GM19238 (cell line): Measurements from ENCODE around the gene TLX3.
"Not testable (repeated sequence)": the region's sequence is repeated elsewhere in the genome, so short reads cannot be mapped to it uniquely, and the experiment has no call there.

Experiments
- DNase-seq: peaks from one replicate; pipeline ENCODE4 v3.0.0; 2011; ENCODE audit warnings: low spot score; ENCODE audit not compliant: insufficient read length

Gene TLX3

GRCh38 chr5:171308453-171309275, at the start of gene TLX3:
TSS of gene TLX3 (plus strand) at chr5:171309248. CDS start at chr5:171309366, 118 bp downstream.
- no peak for DNase-seq

GRCh38 chr5:171261361-171261760, 47.7 kb upstream of the TLX3 start:
- DNase-seq = no peak

DNA sequence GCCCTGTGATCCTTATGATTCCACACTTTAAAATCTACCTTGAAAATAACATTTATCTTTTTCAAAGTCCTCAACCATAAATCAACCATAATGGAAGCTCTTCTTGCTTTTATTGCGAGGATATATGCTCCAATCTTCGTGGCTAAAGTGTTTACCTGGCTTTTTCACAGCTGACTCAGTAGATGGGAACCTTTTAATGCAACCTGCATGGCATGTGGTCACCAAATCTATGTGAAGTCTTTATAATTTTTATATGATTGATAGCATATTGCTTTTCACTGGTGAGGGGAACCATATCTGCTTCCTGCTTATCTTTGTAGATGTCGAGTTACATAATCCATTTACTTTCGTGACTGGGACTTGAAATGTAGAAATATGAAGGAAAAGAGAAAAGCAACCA, 47.1 kb upstream of the TLX3 start:
- no peak for DNase-seq

DNA sequence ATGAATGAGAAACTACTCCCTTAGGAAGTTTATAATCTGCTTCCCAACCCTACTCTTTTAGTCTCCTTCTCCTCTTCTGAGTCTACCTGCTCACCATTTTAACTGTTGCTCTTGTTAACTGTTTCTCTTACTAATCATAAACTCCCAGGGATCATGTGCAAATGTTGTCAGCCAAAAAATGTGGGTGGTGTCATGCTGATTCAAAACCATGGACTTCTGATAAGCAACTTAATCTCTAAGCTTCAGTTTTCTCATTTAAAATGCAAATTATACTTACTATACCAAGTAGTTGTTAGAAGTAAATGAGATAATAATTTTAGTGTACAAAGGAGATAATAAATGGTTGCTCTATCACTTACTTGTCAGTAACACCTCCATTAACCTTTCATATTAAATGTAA, 45.9 kb upstream of the TLX3 start:
- no peak for DNase-seq

GRCh38 chr5:171264843-171265242, 44.2 kb upstream of the TLX3 start:
- no peak for DNase-seq

- DNase-seq = no peak
Observed at GRCh38 chr5:171268700-171269620, 40.1 kb upstream of the TLX3 start.

DNA sequence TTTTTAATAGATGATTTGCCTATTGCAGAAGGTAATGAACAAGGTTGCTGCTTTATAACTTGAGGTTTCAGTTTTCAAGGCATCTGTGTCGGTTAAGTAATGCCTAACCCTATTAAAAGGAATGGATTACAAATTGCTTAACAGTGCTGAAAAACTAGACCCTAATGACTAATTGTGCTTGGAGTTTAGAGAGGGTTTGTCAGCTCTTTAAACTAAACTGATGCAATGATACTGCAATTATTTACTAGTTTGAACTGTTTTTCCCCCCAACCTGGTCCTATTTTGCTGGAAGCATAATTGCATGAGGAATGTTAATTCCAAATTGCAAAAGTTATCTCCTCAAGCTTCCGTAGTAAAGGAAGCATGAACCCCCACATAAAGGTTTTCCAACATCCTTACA, 39.3 kb upstream of the TLX3 start:
- no peak for DNase-seq

DNA sequence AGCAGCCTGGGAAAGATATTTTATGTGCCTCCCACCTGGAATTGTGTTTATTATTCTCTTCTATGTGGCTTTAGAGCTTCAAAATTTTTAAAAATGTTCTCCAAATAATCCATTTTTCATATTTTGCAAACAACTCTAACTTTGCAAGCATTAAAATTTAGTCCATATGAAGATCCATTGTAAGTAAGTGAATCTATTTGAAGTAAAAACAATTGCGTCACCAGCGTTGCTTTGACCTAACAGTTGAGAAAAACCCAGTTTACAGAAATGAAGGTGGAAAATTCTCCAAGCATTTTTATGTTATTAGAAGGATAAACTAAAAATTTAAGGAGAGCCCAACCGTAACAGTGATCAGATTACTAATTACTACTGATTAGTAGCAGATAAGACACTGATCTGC, 38.9 kb upstream of the TLX3 start:
- no peak for DNase-seq

DNA sequence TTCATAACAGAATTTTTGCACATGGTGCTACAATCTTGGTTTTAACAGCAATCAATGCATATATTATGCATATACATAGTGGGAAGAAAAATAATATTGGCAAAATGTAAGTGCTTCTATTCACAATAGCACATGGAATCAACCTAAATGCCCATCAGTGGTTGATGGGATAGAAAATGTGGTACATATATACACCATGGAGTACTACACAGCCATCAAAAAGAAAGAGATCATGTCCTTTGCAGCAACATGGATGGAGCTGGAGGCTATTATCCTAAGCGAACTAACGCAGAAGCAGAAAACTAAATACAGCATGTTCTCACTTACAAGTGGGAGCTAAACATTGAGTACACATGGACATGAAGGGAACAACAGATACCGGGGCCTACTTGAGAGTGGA, 37.2 kb upstream of the TLX3 start:
- DNase-seq = no peak

GRCh38 chr5:171272996-171273970, 35.8 kb upstream of the TLX3 start:
- DNase-seq = no peak

DNA sequence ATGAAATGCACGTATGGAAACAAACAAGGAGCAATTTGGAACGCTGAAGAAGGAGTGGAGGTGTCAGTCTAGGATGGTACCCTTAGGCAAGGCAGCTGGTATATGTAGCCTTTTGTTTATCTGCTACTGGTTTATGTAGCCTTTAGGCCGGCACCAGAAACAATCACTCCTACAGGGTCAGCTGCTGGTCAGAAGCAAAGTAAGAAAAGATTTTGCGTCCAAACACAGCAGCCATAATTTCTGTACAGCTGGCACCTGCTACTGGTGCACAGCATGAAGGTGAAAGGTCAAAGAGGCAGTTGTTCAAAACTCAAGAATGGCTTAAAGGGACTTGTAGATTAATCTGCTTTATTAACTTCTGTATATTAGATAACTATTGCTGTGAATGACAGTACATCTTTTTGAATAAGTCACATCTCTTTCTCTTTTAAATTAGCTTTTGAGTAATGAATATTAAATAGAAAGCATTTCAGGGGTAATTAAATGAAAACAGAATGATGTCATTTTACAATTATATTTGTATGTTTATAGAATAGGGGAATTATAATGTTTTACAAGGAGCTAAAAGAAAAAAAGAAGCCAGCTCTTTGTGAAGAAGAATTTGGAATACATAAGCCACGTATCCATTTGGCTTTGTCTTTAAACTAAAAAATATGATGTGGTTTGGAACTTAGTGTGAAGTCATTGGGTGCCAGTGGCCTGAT, 33.1 kb upstream of the TLX3 start:
- no peak for DNase-seq

DNA sequence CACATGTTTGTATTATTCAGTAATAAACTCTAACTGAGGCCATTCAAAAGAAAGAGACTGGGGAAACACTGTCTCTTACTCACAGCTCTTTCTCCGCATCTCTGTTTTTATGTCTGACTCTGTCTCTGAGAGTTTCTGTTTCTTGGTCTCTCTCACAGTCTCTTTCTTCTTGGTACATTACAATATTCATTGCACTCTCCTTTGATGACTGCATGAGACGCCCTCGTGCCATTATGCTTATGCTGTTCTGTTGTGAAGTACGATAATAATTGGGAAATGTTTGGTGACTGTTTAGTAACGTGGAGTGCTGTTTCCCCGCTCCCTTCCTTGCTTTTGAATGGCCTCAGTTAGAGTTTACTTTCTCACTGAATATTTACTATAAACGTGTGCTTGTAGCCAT, 25.3 kb upstream of the TLX3 start:
- no peak for DNase-seq

GRCh38 chr5:171285465-171285864, 23.6 kb upstream of the TLX3 start:
- DNase-seq = no peak

- DNase-seq = no peak
Observed at GRCh38 chr5:171288066-171288465, 21.0 kb upstream of the TLX3 start.

GRCh38 chr5:171291371-171291770, 17.7 kb upstream of the TLX3 start:
- DNase-seq = no peak

- DNase-seq = no peak
Observed at GRCh38 chr5:171295299-171295698, 13.7 kb upstream of the TLX3 start.

DNA sequence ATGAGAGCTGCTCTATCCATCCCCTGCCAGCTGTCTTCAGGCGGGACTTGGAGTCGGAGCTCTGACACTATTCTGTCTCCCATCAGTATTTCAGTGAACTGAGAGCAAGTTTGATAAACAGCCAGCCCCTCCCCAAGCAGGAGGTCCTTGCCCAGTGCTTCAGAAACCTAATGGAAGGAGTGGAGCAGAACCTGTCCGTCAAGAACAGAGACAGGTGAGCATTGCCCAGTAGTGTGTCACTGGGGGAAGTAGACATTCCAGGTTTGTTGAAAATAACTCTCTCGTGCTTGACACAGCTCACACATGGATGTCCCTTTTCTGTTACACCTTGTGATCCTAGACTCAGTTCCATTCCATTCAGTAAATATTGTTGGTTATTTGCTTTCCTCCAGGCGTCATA, 13.2 kb upstream of the TLX3 start:
- no peak for DNase-seq

- DNase-seq = not testable (repeated sequence)
Observed at GRCh38 chr5:171297941-171298340, 11.1 kb upstream of the TLX3 start.

DNA sequence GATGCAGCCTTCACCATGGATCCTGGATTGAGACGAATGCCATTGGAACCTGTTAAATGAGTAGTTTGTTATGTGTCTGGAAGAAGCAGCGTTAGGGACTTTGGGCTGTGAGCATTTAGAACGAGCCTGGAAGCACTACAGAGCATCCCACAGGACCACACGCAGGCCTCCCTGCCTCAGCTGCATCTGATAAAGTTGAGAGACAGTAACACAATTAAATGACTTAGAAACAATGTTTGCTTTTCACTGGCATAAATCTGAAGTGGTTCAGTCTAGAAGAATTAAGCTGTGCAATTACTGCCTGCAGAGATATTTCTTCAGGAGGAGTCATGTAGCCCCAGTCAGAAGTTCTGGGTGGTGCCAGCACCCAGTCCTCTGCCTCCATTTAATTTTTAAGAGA, 9.8 kb upstream of the TLX3 start:
- DNase-seq = no peak

GRCh38 chr5:171299851-171300250, 9.2 kb upstream of the TLX3 start:
- no peak for DNase-seq

GRCh38 chr5:171300358-171300757, 8.7 kb upstream of the TLX3 start:
- DNase-seq = no peak
